Activated CD8-positive, alpha-beta memory T cell treated with anti-CD3 and anti-CD28 coated beads for 48 hours (primary cell): ENCODE data around the gene WDR55.
"Not testable (repeated sequence)": the region's sequence is repeated elsewhere in the genome, so short reads cannot be mapped to it uniquely, and the experiment has no call there.

Source experiments
- DNase-seq, 3 experiments: peaks; one replicate each; pipeline ENCODE4 v3.0.0-alpha.2; 2020; ENCODE audit warnings: low read depth in 2 of 3, low spot score in 2 of 3

Gene WDR55

DNA sequence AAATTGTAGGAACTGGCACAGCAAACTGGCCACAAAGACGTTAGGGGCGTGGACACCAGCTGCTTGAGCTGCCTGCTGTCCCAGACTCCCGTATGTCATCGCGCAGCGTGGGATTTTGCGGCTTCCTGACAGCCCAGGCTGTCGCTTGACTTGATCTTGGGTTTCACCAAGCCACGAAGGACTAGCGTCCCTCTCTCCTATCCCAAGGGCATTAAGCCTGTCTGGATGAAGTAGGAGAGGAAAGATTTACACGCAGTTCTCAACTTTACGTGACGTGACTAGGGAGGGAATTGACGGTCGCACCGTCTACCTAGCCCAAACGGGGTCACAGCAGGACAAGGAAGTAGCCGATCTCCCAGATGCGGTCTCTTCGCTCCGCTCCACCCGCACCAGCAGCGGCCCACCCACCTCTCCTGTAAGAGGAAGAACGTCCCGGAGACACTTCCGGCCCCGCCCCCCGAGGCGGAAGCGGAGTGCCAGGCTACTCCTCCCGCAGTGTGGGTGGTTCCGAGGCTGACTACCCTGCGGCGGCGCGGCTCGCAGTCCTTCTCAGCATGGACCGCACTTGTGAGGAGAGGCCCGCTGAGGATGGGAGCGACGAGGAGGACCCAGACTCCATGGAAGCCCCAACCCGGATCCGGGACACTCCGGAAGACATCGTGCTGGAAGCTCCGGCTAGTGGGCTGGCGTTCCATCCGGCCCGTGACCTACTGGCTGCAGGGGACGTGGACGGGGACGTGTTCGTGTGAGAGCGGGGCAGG is at the start of gene WDR55:
WDR55 (plus strand) TSS at position 546 of the 761 bp plus-strand sequence; CDS start at position 555, 9 bp downstream.
- peak; percentile 90 to 93 (median 91) for DNase-seq

- no peak for DNase-seq
These were observed 42.4 kb upstream of the WDR55 start for GRCh38 chr5:140622301-140622700.

- not testable (repeated sequence) for DNase-seq
These were observed 41.6 kb upstream of the WDR55 start for GRCh38 chr5:140623061-140623460.

DNA sequence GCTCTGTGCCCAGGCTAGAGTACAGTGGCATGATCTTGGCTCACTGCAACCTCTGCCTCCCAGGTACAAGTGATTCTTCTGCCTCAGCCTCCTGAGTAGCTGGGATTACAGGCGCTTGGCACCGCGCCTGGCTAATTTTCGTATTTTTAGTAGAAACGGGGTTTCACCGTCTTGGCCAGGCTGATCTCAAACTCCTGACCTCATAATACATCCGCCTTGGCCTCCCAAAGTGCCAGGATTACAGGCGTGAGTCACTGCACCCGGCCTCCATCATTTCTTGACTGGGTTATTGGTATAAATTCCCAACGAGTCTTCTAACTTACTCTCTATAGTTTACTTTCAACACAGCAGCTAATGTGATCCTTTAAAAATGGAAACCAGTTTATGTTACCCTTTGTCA is 39.8 kb upstream of the WDR55 start:
- DNase-seq = not testable (repeated sequence)

GRCh38 chr5:140627972-140628371 is 36.7 kb upstream of the WDR55 start:
- no peak for DNase-seq

- DNase-seq = no peak
These were observed 36.0 kb upstream of the WDR55 start for GRCh38 chr5:140628711-140629110.

DNA sequence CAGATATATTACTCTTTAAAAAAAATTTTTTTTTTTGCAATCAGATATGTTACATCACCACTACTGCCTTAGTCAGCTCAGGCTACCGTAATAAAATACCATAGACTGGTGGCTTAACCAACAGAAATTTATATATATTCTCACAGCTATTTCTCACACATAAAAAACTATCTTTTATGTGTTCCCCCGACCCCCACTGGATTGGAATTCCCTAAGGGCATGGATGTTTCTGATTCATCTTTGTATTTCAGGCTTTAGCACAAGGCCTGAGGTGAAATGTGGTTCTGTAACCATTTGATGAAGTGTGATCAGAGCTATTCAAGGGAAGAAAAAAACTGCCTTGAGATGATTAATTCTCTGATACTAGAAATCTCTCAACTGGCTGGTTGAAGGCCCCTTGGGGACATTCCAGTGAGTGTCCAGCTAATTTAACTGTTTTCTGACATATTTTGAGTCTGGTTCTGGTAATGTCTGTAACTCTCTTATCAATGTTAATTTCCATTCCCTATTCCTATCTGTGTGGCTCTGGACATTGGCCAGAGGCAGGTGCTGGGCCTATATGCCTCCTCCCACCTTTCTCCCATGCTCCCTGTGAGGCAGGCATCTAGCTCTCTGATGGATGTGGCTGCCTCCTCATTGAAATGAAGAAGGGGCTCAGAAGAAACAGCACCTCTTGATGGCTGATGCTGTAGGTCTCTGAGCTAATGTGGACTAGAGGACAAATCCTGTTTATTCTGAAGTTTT is 34.2 kb upstream of the WDR55 start:
- no peak for DNase-seq

- no peak for DNase-seq
These were observed 33.7 kb upstream of the WDR55 start for GRCh38 chr5:140631036-140631417.

DNA sequence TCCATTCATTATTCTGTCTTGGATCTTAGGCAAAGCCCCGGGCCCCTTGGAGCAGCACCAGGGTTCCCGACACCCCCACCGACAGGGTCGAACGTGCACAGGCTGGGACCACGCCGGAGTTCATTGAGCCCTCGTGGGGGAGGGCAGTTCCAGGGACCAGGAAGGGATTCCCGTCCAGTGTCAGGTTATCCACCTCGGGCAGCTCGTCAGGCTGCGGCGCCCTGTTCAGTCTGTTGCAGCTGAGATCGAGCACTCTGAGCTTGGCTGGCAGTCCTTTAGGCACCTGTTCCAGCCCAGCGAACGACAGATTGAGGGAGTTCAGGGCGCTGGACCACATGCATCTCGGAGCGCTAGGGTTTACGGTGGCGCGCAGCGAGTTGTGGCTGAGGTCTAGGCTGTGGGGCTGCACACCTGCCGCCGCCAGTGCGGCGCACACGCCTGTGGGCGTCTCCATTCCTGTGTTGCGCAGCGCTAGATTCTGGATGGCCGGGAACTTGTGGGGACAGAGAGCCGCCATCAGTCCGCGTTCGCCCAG is 32.8 kb upstream of the WDR55 start:
- peak in 1 of 3 experiments; percentile 2 for DNase-seq

DNA sequence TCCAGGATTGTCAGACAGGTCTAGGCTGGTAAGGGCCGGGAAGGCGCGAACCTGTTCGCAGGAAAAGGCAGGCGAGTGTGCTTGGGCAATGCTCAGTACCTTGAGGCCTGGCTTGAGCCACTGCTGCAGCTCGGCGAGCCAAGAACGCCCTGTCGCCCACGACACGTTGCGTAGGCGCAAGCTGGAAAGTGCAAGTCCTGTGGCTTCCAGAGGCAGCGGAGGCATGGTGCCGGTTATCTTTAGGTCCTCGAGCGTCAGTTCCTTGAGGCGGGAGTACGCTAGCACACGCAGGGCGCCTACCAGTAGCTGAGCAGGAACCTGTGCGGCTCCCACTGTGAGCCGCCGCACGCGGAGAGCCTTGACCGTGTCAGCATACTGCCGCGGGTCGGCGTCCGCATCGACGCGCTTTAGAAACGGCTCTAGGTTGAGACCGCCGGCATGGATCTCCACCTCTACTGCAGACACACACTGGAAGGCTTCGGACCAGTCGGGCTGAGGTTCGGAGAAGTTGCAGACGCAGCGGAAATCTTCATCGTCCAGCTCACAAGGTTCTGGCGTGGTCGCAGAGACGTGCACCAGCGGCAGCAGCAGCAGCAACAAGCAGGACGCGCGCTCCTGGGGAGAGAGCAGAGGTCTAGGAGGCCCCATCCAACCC is 32.2 kb upstream of the WDR55 start:
- peak in 2 of 3 experiments; percentile 19 to 29 for DNase-seq

DNA sequence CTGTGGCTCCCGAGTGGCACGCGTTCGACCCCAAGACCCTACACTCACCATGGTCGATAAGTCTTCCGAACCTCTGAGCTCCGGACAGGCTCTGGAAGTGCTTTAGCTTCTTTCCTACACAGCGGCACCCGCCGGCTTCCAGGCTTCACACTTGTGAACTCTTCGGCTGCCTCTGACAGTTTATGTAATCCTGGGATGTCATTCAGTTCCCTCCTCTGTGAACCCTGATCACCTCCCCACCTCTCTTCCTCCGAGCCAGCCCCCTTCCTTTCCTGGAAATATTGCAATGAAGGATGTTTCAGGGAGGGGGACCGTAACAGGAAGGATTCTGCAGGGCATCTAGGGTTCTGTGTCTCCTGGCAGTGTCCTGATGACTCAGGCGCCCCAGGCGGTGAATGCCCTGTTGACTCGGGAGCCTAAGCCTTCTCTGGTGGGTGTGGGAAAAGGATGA is 31.7 kb upstream of the WDR55 start, which contains the start of gene CD14:
CD14 (minus strand) TSS at position 155 of the 451 bp plus-strand sequence; CDS start at position 51, 104 bp downstream.
- no peak for DNase-seq

DNA sequence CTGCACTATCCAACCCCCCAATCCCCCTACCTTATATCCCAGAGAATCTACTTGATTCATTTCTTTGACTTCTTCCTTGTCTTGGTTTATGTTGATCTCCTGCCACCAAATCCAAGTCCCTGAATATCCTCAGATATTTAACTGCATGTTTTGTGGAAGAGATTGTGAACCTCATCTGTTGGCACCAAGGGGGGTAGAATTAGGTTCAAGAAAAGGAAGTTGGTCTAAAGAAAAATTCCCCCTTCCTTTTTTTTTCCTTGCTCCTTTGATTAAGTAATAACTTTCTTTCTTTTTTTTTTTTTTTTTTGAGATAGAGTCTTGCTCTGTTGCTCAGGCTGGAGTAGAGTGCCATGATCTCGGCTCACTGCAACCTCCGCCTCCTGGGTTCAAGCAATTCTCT is 31.2 kb upstream of the WDR55 start:
- no peak for DNase-seq

DNA sequence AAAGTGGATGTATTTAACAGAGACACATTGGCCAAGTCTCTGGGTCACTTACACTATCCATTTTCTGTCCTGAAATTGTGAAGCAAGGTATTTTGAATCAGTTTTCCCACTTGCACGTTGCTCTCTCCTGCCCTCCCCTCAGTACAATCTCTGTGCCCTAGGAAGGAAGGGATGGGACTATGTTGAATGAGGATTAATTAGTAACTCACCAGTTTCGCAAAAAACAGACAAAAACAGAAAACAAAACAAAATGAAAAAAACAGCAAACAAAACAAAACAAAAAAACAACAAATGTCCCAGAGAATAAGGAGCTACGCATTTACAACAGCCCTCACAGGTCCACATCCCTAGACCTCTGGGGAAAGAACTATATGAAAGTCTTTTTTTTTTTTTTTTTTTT is 30.6 kb upstream of the WDR55 start:
- DNase-seq = no peak

DNA sequence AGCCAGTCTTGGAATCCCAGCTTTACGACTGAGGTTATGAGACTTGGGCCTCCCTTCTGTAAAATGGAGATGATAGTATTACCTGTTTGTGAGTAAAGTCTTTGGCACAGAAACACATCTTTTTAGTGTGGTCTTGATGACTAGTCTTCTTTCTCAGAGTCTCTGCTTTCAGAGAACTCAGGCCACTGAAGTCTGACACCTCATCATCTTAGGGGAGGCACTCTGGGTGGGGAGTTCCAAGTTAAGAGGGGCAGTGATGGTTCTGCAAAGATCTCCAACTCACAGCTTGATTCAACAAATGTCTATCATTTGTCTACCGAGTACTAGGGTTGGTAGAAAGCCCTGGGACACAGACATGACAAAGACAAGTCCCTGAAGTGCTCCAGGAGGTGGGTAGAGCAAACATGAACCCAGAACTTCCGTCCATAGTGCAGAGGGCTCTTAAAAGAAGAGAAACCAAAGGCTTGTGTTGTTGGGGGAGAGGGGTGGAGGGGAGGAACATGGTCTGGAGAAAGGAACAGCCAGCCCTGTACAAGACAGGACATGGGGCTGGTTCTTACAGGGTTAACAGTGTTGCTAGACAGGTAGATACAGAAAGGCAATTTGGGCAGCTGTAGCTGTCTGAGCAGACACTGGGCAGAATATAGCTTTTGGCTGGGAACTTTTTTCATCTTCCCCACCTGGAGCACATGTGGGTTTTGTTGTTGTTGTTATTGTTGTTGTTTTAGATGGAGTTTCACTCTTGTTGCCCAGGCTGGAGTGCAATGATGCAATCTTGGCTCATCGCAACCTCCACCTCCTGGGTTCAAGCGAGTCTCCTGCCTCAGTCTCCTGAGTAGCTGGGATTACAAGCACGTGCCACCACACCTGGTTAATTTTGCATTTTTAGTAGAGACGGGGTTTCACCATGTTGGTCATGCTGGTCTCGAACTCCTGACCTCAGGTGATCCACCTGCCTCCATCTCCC is 29.1 kb upstream of the WDR55 start:
- no peak for DNase-seq

DNA sequence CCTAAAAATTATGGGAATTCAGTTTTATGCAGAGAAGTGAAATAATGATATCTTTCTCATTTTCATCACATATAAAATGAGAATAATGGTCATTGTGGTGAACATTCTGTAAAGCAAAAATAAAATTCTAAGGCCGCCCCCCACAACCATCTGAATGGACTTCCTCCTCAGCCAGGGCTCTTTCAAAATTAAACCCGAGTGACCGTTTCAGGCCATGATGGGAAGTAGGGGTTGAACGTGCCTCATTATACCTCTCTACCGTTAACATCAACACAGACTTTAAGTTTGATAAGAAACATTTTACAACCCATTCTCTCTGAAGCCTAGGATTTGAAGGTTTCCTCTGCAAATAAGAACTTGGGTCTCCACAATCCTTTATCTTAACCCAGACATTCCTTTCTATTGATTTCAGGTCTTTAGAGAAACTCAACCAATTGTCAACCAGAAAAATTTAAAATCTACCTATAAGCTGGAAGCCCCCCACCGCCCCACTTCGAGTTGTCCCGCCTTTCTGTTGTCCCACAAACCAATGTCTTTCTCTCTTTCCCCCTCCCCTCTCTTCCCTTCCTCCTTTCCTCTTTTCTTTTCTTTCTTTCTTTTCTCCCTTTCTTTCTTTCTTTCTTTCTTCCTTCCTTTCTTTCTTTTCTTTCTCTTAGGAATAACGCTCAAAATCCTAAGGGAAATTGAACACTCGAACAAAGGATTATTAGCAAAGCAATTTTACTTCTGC is 27.2 kb upstream of the WDR55 start:
- DNase-seq = no peak

GRCh38 chr5:140638898-140639147 is 25.9 kb upstream of the WDR55 start:
- not testable (repeated sequence) for DNase-seq

DNA sequence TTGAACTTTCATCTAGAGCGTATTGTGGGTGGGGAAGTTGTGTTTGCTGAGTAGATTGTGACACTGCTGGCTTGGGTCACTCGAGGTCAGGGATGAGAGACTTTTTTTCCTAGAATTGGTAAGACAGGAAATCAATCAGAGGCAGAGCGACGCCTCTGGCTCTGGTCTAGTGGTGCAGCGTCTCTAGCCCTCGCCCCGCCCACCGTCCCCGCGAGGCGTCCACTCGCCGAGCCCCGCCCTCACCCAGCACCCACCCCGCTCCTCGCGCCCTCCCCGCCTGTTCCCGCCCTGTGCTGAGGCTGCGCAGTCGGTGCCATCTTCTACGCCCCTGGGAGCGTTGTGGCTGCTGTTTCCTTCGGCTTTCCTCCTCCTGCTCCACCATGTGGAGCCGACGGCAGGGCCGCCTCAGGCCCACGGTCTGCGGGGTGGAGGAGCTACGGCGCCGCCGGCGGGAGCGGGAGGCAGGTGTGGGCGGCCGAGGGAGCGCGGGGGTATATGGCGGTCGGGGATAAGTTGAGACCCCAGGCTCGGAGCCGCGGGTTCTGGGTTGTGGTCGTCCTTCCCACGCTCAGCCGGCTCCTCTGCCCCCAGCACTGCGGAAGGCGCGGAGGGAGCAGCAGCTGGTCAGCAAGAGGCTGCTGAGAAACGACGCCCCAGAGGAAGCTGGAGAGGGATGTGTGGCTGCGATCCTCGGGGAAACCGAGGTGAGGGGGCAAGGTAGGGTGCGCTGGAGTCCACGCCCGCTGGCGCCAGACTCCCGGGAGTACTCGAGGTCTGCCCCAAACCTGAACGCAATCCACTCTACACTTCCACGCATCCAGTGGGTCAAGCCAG is 25.3 kb upstream of the WDR55 start, which contains the start of gene TMCO6:
TMCO6 (plus strand) TSS at position 304 of the 834 bp plus-strand sequence; CDS start at position 381, 77 bp downstream.
- peak; percentile 93 to 97 (median 94) for DNase-seq

DNA sequence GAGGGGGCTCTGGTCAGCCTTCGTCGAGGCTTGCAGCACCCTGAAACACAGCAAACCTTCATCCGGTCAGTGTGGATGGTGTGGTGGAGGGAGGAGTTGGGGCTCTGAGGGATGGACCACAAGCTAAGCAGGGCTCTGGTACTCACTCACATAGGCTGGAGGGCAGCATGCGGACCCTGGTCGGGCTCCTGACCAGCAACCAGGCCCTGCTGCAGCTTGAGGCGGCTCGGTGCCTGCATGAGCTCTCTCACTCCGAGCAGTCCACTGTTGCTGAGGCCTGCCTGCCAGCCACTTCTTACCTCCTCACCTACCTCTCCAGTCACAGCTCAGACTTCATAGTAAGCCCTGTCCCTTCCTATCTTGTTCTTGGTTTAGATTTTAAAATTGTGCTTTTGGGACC is 23.0 kb upstream of the WDR55 start:
- DNase-seq = no peak

DNA sequence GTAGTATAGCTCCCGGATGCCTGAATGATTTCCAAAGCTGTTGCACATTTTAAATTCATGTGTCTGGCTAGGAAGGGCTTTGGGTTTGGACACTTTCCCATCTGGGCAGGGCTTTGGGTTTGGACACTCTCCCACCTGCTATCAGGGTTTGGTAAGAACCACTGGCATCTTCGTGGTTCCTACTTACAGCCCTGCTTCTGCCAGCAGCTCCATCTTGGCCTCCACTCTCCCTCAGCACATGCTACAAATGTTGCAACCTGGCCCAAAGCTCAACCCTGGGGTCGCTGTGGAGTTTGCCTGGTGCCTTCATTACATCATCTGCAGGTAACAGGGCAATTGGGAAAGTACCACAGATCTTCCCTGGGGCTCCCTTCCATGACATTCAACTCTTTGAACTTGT is 22.0 kb upstream of the WDR55 start:
- no peak for DNase-seq
